Mesendoderm (in vitro differentiated cells): ENCODE measurements around the gene NKD2.

Experiments
- DNase-seq: peaks from one replicate; pipeline ENCODE4 v3.0.0; 2013
- H2AK5ac ChIP-seq: 2 replicates; pipeline ENCODE4 v1.6.1; 2013; ENCODE audit warnings: low read length, inconsistent platforms
- H2BK120ac ChIP-seq: 2 replicates; pipeline ENCODE4 v1.6.1; 2013; ENCODE audit warnings: low read depth, mild to moderate bottlenecking, low read length, moderate library complexity, mixed read lengths
- H2BK15ac ChIP-seq: replicated peaks from 2 replicates; pipeline ENCODE4 v1.6.1; 2013; ENCODE audit warnings: low read depth, mild to moderate bottlenecking, moderate library complexity
- H2BK5ac ChIP-seq: 2 replicates; pipeline ENCODE4 v1.6.1; 2013; ENCODE audit warnings: low read length, inconsistent platforms
- H3K18ac ChIP-seq: 2 replicates; pipeline ENCODE4 v1.6.1; 2013; ENCODE audit warnings: mild to moderate bottlenecking, low read length, mixed read lengths
- H3K23ac ChIP-seq: one replicate; pipeline ENCODE4 v1.6.1; 2013; ENCODE audit warnings: low read length
- H3K27ac ChIP-seq: 2 replicates; pipeline ENCODE4 v1.5.1; 2013; ENCODE audit warnings: low read depth, mild to moderate bottlenecking, inconsistent platforms, low read length, moderate library complexity
- H3K27me3 ChIP-seq: 2 replicates; pipeline ENCODE4 v1.6.1; 2013; ENCODE audit warnings: low read length, control low read depth, mild to moderate bottlenecking, inconsistent platforms; ENCODE audit not compliant: insufficient read depth, poor library complexity
- H3K36me3 ChIP-seq: 2 replicates; pipeline ENCODE4 v1.6.1; 2013; ENCODE audit warnings: low read length, inconsistent platforms; ENCODE audit not compliant: control insufficient read depth, insufficient read depth
- H3K4ac ChIP-seq: one replicate; pipeline ENCODE4 v1.6.1; 2013; ENCODE audit warnings: low read depth, mild to moderate bottlenecking, low read length, moderate library complexity
- H3K4me1 ChIP-seq: 2 replicates; pipeline ENCODE4 v1.6.1; 2013; ENCODE audit warnings: low read depth, low read length, inconsistent platforms; ENCODE audit not compliant: control insufficient read depth
- H3K4me2 ChIP-seq: 2 replicates; pipeline ENCODE4 v1.6.1; 2013; ENCODE audit warnings: low read length
- H3K4me3 ChIP-seq: 2 replicates; pipeline ENCODE4 v1.5.1; 2013; ENCODE audit warnings: mild to moderate bottlenecking, low read length
- H3K56ac ChIP-seq: one replicate; pipeline ENCODE4 v1.6.1; 2013; ENCODE audit warnings: low read length
- H3K79me1 ChIP-seq: 2 replicates; pipeline ENCODE4 v1.6.1; 2013; ENCODE audit warnings: low read length, inconsistent platforms
- H3K79me2 ChIP-seq: 2 replicates; pipeline ENCODE4 v1.6.1; 2013; ENCODE audit warnings: mild to moderate bottlenecking, low read length; ENCODE audit not compliant: control insufficient read depth, insufficient read depth
- H3K9ac ChIP-seq: 2 replicates; pipeline ENCODE4 v1.6.1; 2013; ENCODE audit warnings: low read length, inconsistent platforms
- H4K5ac ChIP-seq: one replicate; pipeline ENCODE4 v1.6.1; 2013; ENCODE audit warnings: low read length
- H4K8ac ChIP-seq: one replicate; pipeline ENCODE4 v1.6.1; 2013; ENCODE audit warnings: low read depth, mild to moderate bottlenecking, control low read depth, low read length, moderate library complexity
- WGBS: extraction: QIAGEN DNeasy Blood & Tissue Kit; methylation state at CpG from one replicate; pipeline ENCODE4 v1.1.7; 2013; ENCODE audit warnings: low lambda C conversion rate, missing lambda C conversion rate; ENCODE audit not compliant: insufficient coverage; ENCODE audit errors: extremely low coverage; 5-methylcytosine and 5-hydroxymethylcytosine counted together

The NKD2 gene

DNA sequence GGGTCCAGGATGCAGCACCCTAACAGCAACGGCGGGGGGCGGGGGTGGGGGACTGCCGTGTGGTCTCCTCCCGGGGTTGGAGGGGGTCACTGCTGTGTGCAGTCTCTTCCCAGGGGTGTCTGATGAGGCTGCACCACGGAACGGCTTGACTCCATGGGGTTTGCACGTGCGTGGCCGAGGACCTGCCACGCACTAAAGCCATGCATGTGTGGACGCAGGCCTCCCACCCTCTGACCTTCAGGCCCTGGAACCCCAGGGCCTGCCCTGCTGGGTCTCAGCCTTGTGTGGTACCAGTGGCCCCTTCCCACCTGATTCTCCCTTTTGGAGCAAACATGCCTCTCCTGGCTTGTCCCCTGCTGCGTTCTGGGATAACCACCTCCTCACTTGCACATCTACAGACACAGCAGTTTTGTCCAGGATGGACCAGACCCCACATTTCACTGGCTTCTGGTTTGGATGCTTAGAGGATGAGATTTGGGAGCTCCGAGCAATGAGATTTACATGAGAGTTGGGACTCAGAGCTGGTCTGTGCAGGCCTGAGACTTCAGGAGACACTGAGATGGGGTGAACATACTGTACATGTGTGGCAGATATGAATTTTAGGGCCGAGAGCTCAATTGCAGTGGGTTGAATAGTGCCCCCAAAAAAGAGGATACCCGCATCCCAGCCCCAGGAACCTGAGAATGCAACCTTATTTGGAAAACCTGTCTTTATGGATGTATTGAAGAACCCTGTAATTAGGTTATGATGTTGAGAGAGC is 57.5 kb downstream of the NKD2 start:
- WGBS: no CpG with 5 or more reads among the region's 16 CpGs
- Histone ChIP-seq H3K4me3 (no peak overlapping the region), H3K56ac (no peak overlapping the region), H3K79me1 (no peaks in the 10 kb centered on the region), H2BK15ac (no peak overlapping the region), H4K8ac (no peak overlapping the region), H3K27ac (no peak overlapping the region), H3K36me3 (no peaks in the 10 kb centered on the region), H2BK120ac (no peak overlapping the region), H2AK5ac (no peak overlapping the region), H3K27me3 (no peaks in the 10 kb centered on the region), H4K5ac (no peak overlapping the region), H3K4me2 (no peak overlapping the region), H2BK5ac (no peak overlapping the region), H3K23ac (no peak overlapping the region), H3K4ac (no peak overlapping the region), H3K18ac (no peak overlapping the region), H3K4me1 (no peaks in the 10 kb centered on the region), H3K9ac (no peak overlapping the region), H3K79me2 (no peaks in the 10 kb centered on the region)
- DNase-seq: no peak

DNA sequence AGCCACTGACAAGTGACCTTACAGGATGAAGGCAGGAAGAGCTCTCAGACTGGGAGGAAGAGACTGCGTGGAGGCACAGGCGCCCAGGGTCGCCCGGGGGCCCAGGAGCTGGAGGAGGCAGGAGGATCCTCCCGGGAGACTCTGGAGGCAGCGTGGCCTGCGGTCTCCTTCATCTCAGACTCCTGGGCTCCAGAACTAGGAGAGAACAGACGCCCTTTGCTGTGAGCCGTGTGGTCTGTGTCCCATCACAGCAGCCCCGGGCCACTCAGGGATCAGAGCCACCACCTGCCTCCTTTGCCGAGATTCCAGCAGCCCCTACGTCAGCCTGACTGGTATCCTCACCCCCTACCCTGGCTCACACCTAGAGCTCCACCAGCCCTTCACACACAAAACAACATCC is 58.1 kb downstream of the NKD2 start:
- H3K27ac ChIP-seq: no peak overlapping the region
- no peak overlapping the region for H3K9ac ChIP-seq
- no peaks in the 10 kb centered on the region for H3K27me3 ChIP-seq
- no peaks in the 10 kb centered on the region for H3K79me1 ChIP-seq
- H3K36me3 ChIP-seq: no peaks in the 10 kb centered on the region
- no peak for DNase-seq
- no peak overlapping the region for H3K4me2 ChIP-seq
- no peaks in the 10 kb centered on the region for H3K4me1 ChIP-seq
- H3K56ac ChIP-seq: no peak overlapping the region
- H3K4me3 ChIP-seq: no peak overlapping the region
- H2AK5ac ChIP-seq: no peak overlapping the region
- WGBS: no CpG with 5 or more reads among the region's 12 CpGs
- no peak overlapping the region for H2BK5ac ChIP-seq
- H2BK120ac ChIP-seq: no peak overlapping the region
- H3K23ac ChIP-seq: no peak overlapping the region
- no peak overlapping the region for H2BK15ac ChIP-seq
- H4K8ac ChIP-seq: no peak overlapping the region
- H3K4ac ChIP-seq: no peak overlapping the region
- H4K5ac ChIP-seq: no peak overlapping the region
- no peak overlapping the region for H3K18ac ChIP-seq
- no peaks in the 10 kb centered on the region for H3K79me2 ChIP-seq

DNA sequence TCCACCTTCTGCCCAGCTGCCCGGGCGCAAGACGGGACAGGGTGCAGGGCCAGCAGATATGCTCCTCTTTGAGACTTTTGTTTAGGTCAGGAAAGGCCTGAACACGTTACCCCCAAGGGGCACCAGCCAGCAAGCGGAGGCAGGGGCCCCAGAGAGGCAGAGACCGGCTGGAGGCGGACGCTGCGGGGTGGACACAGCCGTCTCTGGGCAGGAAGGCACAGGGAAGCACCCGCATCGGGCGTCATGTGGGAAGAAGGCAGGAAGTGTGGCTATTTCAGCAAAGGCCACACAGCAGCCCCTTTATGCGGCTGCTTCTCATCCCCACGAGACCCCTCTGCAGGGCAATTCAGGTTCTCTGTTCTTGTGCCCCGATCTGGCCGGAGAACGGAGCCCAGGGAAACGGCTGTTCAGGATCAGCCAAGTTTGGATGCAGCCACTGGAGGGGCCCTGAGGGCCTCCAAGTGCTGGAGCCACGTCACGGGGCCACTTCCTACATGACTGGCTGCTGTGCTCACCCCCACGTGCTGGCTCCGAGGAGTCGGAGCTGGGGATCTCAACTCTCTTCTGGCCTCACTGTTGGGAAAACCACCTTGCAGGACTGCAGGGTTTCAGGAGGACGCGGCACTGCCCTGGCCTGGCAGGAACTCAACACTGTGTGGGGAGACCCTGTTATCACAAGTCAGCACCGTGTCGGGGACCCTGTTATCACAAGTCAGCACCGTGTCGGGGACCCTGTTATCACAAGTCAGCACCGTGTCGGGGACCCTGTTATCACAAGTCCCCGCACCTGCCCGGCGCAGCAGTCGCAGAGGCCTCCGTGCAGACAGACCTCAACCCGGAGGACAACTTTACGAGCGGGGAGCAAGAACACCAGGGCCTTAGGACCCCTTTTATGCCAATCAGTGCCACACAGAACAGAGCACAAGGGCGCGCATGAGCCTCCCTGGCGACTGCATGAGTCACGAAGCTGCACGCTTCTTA is 58.8 kb downstream of the NKD2 start:
- Histone ChIP-seq H3K4me3 (no peak overlapping the region), H3K4ac (no peak overlapping the region), H3K9ac (no peak overlapping the region), H3K4me2 (no peak overlapping the region), H3K4me1 (no peaks in the 10 kb centered on the region), H4K5ac (no peak overlapping the region), H4K8ac (no peak overlapping the region), H3K79me2 (no peaks in the 10 kb centered on the region), H2BK5ac (no peak overlapping the region), H2AK5ac (no peak overlapping the region), H3K36me3 (no peaks in the 10 kb centered on the region), H2BK15ac (no peak overlapping the region), H3K79me1 (no peaks in the 10 kb centered on the region), H3K23ac (no peak overlapping the region), H3K27ac (no peak overlapping the region), H3K18ac (no peak overlapping the region), H3K56ac (no peak overlapping the region), H3K27me3 (no peaks in the 10 kb centered on the region), H2BK120ac (no peak overlapping the region)
- WGBS: no CpG with 5 or more reads among the region's 45 CpGs
- DNase-seq: no peak

DNA sequence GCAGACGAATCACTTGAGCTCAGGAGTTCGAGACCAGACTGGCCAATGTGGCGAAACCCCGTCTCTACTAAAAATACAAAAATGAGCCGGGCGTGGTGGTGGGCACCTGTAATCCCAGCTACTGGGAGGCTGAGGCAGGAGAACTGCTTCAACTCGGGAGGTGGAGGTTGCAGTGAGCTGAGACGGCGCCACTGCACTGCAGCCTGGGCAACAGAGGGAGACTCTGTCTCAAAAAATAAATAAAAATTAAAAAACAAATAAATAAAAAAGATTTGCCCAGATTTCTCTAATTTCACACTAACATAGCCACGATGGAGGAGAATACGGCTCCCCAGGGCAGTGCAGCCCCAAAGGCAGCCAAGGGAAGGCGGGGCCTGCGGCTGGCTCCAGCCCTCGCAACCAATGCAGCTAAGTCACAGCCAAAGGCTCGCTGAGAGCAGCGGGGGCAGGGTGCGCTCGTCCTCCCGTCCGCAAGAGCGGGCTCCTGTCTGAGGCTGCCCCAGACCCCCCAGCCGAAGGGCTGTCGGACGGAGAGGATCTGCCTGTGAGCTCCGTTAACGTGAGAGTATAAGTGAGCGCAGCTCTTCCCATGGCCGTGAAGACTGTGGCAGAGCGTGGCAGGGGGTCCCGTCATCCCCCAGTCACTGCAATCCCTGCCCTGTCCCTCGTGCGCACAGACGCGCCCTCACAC is 59.7 kb downstream of the NKD2 start:
- Histone ChIP-seq H2AK5ac (no peak overlapping the region), H4K8ac (no peak overlapping the region), H3K4me2 (no peak overlapping the region), H3K4ac (no peak overlapping the region), H3K23ac (no peak overlapping the region), H2BK5ac (no peak overlapping the region), H3K4me3 (no peak overlapping the region), H3K9ac (no peak overlapping the region), H4K5ac (no peak overlapping the region), H3K36me3 (no peaks in the 10 kb centered on the region), H3K27me3 (no peaks in the 10 kb centered on the region), H3K18ac (no peak overlapping the region), H3K79me2 (no peaks in the 10 kb centered on the region), H2BK15ac (no peak overlapping the region), H3K27ac (no peak overlapping the region), H3K79me1 (no peaks in the 10 kb centered on the region), H2BK120ac (no peak overlapping the region), H3K4me1 (no peaks in the 10 kb centered on the region), H3K56ac (no peak overlapping the region)
- peak; percentile 8 for DNase-seq
- no CpG with 5 or more reads among the region's 34 CpGs for WGBS

DNA sequence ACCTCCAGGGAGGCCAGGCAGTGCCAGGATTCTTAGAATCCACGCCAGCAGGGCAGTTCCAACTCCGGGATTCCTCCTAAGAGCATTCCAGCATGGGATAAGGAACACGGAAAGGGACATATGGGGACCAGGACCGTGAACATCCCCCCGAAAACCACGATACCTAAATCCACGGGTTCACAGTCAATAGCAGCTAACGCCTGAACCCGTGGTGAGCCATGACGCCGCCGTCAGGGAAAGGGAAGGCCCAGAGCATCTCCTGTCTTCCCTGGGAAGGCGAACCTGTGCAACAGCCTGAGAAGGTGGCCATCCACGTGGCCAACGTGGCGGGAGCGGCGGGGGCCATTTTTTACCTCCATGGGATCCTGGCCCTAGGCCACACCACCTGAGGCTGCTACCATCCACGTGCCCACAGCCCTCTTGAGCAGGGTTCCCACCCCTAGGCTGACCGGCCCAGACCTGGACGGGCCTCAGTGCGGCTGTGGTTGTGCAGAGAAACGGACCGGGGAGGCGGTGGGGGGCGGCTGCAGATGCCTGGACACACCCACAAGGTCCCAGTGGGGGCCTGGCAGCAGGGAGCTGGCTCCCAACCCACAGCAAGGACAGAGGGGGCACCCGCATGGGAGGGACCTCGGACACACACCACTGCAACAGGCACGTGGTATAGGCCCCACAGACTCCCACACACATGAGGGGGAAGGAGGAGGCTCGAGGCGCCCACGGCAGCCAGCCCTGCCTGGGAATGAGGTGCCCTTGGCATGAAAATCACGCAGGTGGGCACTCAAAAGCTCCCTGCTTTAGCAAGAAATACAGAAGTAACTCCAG is 60.5 kb downstream of the NKD2 start:
- no peak overlapping the region for H2BK15ac ChIP-seq
- WGBS: no CpG with 5 or more reads among the region's 33 CpGs

More for the DNA sequence above, 60.5 kb downstream of the NKD2 start:
- Histone ChIP-seq H3K4me1 (no peaks in the 10 kb centered on the region), H3K56ac (no peak overlapping the region), H3K79me2 (no peaks in the 10 kb centered on the region), H2BK5ac (no peak overlapping the region), H4K8ac (no peak overlapping the region), H3K4ac (no peak overlapping the region), H2BK120ac (no peak overlapping the region), H3K9ac (no peak overlapping the region), H3K27ac (no peak overlapping the region), H3K27me3 (no peaks in the 10 kb centered on the region), H3K4me2 (no peak overlapping the region), H3K18ac (no peak overlapping the region), H3K23ac (no peak overlapping the region), H3K36me3 (no peaks in the 10 kb centered on the region), H2AK5ac (no peak overlapping the region), H4K5ac (no peak overlapping the region), H3K79me1 (no peaks in the 10 kb centered on the region), H3K4me3 (no peak overlapping the region)
- no peak for DNase-seq
